ENCODE data around the gene CCNE1. TPM values are rescaled to one million over a fixed set of nuclear protein-coding genes. Genes with fewer than 3 reads are reported as not detected.

Gene CCNE1
- total and polyA plus RNA-seq, 2 of the 13 experiments (the other 11 are each of a cell fraction or from before 2014, with no cell fraction given): 16.0 to 50.6 TPM

DNA sequence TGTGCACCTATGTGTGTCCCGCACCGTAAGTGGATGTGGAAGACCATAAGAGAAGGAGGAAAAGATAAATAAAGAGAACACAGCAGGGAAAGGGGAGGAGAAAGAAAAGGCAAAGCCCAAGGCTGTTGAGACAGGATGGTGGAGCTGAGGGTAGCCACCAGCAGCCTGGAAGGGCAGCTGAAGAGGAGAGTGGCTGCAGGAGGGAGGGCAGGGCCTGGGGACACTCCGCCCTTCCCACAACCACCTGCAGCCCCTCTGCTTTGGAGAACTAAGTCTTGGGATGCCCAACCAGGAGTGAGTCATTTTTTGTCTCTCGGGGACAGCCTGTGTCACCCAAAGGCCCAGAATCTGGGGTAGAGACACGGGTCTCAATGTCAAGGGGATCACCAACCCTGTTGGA is 26.4 kb upstream of the CCNE1 start:
- ChIA-PET POLR2A (no interaction called here), CTCF (ENCODE audit: low intra/inter-chr PET ratio, low total read pairs) (no interaction called here)
- Histone ChIP-seq H3K27me3 (ENCODE audit: control insufficient read depth in 1 of 2, insufficient read depth in 2 of 2, low read length in 2 of 2) (peaks cover 0 to 4% of the 10 kb centered on the region in 2 experiments; a peak in 3 of 5 replicates), H3K4me1 (ENCODE audit: insufficient read depth, low read length) (no peaks in the 10 kb centered on the region), H2AFZ (ENCODE audit: low read length) (no peak overlapping the region), H3K4me2 (ENCODE audit: low read depth, low read length) (no peak overlapping the region), H3K9me3 (ENCODE audit: low read length) (no peaks in the 10 kb centered on the region), H3K36me3 (replicated peaks in 1 of 2; ENCODE audit: control insufficient read depth in 1 of 2, insufficient read depth in 2 of 2, low read length in 2 of 2) (no peaks in the 10 kb centered on the region), H4K20me1 (ENCODE audit: insufficient read depth, low read length) (no peaks in the 10 kb centered on the region), H3K4me3 (replicated peaks in 1 of 3; ENCODE audit: insufficient read depth in 1 of 3, low read depth in 2 of 3, low read length in 3 of 3) (no peak overlapping the region), H3K27ac (ENCODE audit: extremely low read length, insufficient read depth, low read length) (no peak overlapping the region), H3K9ac (ENCODE audit: insufficient read depth, low read depth, low read length) (no peak overlapping the region), H3K79me2 (ENCODE audit: insufficient read depth, low read length) (no peaks in the 10 kb centered on the region)
- ATAC-seq: no peak
- no peak for DNase-seq (ENCODE audit: low spot score)
- intact Hi-C loops (cut with micrococcal nuclease; ENCODE audit: unreplicated experiment): no loop called here
- no peak for FAIRE-seq
- in situ Hi-C loops (cut with HindIII; ENCODE audit: extremely low pct_ligation_motif_present, low pct_unique_long_range_greater_than_20kb): no loop called here
- no TSS peak for BruUV-seq (replicated peaks)
- WGBS (ENCODE audit: low lambda C conversion rate): 42% methylated on average over 4 of the region's 5 CpGs
- TF ChIP-seq ZNF841 (CRISPR knock-in tag; IDR thresholded peaks at IDR 0.05; ENCODE audit: borderline replicate concordance): no peak

DNA sequence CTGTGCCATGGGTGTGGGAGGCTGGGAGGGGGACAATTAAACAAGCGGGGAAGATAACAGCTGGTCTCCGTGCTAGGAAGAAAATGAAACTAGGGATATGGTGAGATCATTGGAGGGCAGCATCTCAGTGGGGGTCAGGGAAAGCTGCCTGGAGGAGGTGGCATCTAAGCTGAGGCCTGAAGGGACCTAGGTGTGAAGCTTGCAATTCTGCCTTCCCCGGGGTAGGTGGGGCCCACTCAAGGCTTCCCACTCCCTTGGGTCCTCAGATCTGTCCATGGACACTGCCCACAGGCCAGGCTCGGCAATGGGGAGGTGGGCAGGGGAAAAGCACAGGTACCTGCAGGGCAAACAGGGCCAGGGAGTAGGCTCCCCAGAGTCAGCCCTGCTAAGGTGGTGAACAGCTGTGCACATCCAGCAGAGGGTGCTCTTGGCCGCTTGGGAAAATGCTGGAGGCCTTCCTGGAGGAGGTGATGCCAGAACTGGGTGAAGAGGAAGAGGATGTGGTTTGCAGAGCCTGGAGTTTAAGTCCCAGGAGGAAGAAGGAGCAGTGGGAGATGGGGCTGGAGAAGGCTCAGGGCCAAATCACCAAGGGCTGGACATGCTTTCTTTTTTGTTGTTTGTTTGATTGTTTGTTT is 25.7 kb upstream of the CCNE1 start:
- 16% methylated on average over 5 of the region's 5 CpGs for WGBS (ENCODE audit: low lambda C conversion rate)
- Histone ChIP-seq H2AFZ (ENCODE audit: low read length) (no peak overlapping the region), H3K27ac (ENCODE audit: extremely low read length, insufficient read depth, low read length) (no peak overlapping the region), H3K4me2 (ENCODE audit: low read depth, low read length) (no peak overlapping the region), H3K79me2 (ENCODE audit: insufficient read depth, low read length) (no peaks in the 10 kb centered on the region), H3K9me3 (ENCODE audit: low read length) (no peaks in the 10 kb centered on the region), H3K4me3 (replicated peaks in 1 of 3; ENCODE audit: insufficient read depth in 1 of 3, low read depth in 2 of 3, low read length in 3 of 3) (no peak overlapping the region), H4K20me1 (ENCODE audit: insufficient read depth, low read length) (no peaks in the 10 kb centered on the region), H3K36me3 (replicated peaks in 1 of 2; ENCODE audit: control insufficient read depth in 1 of 2, insufficient read depth in 2 of 2, low read length in 2 of 2) (no peaks in the 10 kb centered on the region), H3K4me1 (ENCODE audit: insufficient read depth, low read length) (no peaks in the 10 kb centered on the region), H3K9ac (ENCODE audit: insufficient read depth, low read depth, low read length) (no peak overlapping the region), H3K27me3 (ENCODE audit: control insufficient read depth in 1 of 2, insufficient read depth in 2 of 2, low read length in 2 of 2) (peaks cover 0 to 4% of the 10 kb centered on the region in 2 experiments; a peak in 3 of 5 replicates)
- ChIA-PET CTCF (ENCODE audit: low intra/inter-chr PET ratio, low total read pairs) (interaction anchor here (1.1 to 1.3 kb wide), 2 partner anchors 87 to 88 kb away, joined by 4 to 5 read pairs; no protein-coding TSS in a partner anchor), POLR2A (no interaction called here)
- ATAC-seq: peak; percentile 33; the same call in 2 of the 3 replicates
- DNase-seq (ENCODE audit: low spot score): no peak
- no TSS peak for BruUV-seq (replicated peaks)
- intact Hi-C loops (cut with micrococcal nuclease; ENCODE audit: unreplicated experiment) (no loop called here), in situ Hi-C loops (cut with HindIII; ENCODE audit: extremely low pct_ligation_motif_present, low pct_unique_long_range_greater_than_20kb) (no loop called here)
- no peak for FAIRE-seq
- no peak for TF ChIP-seq HMGA1 (CRISPR knock-in tag; conservative IDR thresholded peaks at IDR 0.05)
- TF ChIP-seq RAD21 (CRISPR knock-in tag; IDR thresholded peaks at IDR 0.05): 0 out of 2 replicates have a peak, but pooled peaks have one; percentile 31
- no peak for TF ChIP-seq ARNT2 (CRISPR knock-in tag; IDR thresholded peaks at IDR 0.05; ENCODE audit: low read depth)
- no peak for TF ChIP-seq BORCS8-MEF2B (CRISPR knock-in tag; IDR thresholded peaks at IDR 0.05)
- no peak for TF ChIP-seq ZNF556 (CRISPR knock-in tag; IDR thresholded peaks at IDR 0.05; ENCODE audit: borderline replicate concordance)
- no peak for TF ChIP-seq ZNF713 (CRISPR knock-in tag; IDR thresholded peaks at IDR 0.05)
- TF ChIP-seq ZSCAN9 (CRISPR knock-in tag; IDR thresholded peaks at IDR 0.05; ENCODE audit: borderline replicate concordance): no peak
- no peak for TF ChIP-seq ADNP (CRISPR knock-in tag; IDR thresholded peaks at IDR 0.05)
- TF ChIP-seq KDM1A (CRISPR knock-in tag; IDR thresholded peaks at IDR 0.05): no peak
- TF ChIP-seq, protein P1, sequence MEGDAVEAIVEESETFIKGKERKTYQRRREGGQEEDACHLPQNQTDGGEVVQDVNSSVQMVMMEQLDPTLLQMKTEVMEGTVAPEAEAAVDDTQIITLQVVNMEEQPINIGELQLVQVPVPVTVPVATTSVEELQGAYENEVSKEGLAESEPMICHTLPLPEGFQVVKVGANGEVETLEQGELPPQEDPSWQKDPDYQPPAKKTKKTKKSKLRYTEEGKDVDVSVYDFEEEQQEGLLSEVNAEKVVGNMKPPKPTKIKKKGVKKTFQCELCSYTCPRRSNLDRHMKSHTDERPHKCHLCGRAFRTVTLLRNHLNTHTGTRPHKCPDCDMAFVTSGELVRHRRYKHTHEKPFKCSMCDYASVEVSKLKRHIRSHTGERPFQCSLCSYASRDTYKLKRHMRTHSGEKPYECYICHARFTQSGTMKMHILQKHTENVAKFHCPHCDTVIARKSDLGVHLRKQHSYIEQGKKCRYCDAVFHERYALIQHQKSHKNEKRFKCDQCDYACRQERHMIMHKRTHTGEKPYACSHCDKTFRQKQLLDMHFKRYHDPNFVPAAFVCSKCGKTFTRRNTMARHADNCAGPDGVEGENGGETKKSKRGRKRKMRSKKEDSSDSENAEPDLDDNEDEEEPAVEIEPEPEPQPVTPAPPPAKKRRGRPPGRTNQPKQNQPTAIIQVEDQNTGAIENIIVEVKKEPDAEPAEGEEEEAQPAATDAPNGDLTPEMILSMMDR (CRISPR knock-in tag; IDR thresholded peaks at IDR 0.05): peak; percentile 55
- no peak for TF ChIP-seq DR1 (CRISPR knock-in tag; IDR thresholded peaks at IDR 0.05)
- TF ChIP-seq MTA3 (CRISPR knock-in tag; IDR thresholded peaks at IDR 0.05): no peak
- TF ChIP-seq GTF2F1 (IDR thresholded peaks at IDR 0.05; ENCODE audit: low read length): no peak
- TF ChIP-seq GATA4 (IDR thresholded peaks at IDR 0.05; ENCODE audit: borderline replicate concordance, low read depth): no peak
- TF ChIP-seq ZSCAN22 (CRISPR knock-in tag; IDR thresholded peaks at IDR 0.05): no peak
- TF ChIP-seq WIZ (CRISPR knock-in tag; IDR thresholded peaks at IDR 0.05): no peak
- no peak for TF ChIP-seq SUZ12 (IDR thresholded peaks at IDR 0.05; ENCODE audit: low read depth, low read length)
- no peak for TF ChIP-seq ARNTL (CRISPR knock-in tag; IDR thresholded peaks at IDR 0.05)
- no peak for TF ChIP-seq ZNF441 (CRISPR knock-in tag; IDR thresholded peaks at IDR 0.05; ENCODE audit: borderline replicate concordance)
